ENCODE data around the gene RGS6. TPM values are rescaled to one million over a fixed set of nuclear protein-coding genes. Genes with fewer than 3 reads are reported as not detected.

The RGS6 gene
- total and polyA plus RNA-seq, 2 of the 4 experiments (the other 2 are of a cell fraction): not detected

- H2BK15ac ChIP-seq (ENCODE audit: low read depth, low read length): no peak overlapping the region
- H3K9me1 ChIP-seq (ENCODE audit: insufficient read depth, low read length): no peaks in the 10 kb centered on the region
- no peak overlapping the region for H3K4me2 ChIP-seq (ENCODE audit: low read depth, low read length)
- in situ Hi-C loops (cut with MboI; ENCODE audit: low sequenced_read_pairs): no loop called here
- no peak overlapping the region for H3K56ac ChIP-seq (ENCODE audit: extremely low read depth, insufficient read depth, low read length)
- no peak overlapping the region for H2BK120ac ChIP-seq (ENCODE audit: low read depth, low read length)
- H3K36me3 ChIP-seq (ENCODE audit: control insufficient read depth, insufficient read depth, low read length): no peaks in the 10 kb centered on the region
- ATAC-seq (ENCODE audit: low read depth): no peak
- no TSS peak for BruUV-seq (replicated peaks)
- H4K5ac ChIP-seq (ENCODE audit: low read depth, low read length): no peak overlapping the region
- no peak overlapping the region for H4K8ac ChIP-seq (ENCODE audit: low read depth in 2 of 2, low read length in 2 of 2)
- peak; percentile 4 for DNase-seq
- no peaks in the 10 kb centered on the region for H3K79me1 ChIP-seq (ENCODE audit: low read depth in 1 of 2, low read length in 2 of 2)
- H2BK5ac ChIP-seq (ENCODE audit: low read depth, low read length, poor library complexity, severe bottlenecking): no peak overlapping the region
- CTCF ChIA-PET: no interaction called here
- dilution Hi-C loops (cut with HindIII; ENCODE audit: low sequenced_read_pairs, unreplicated experiment): no loop called here
- H3K4ac ChIP-seq (ENCODE audit: low read depth, low read length): no peak overlapping the region
- WGBS, 2 experiments (ENCODE audit: extremely low coverage in 2 of 2, insufficient read length in 1 of 2): 40% methylated on average over 1 of the region's 3 CpGs; no CpG with 5 or more reads in 1 of the 2 experiments
- H3K14ac ChIP-seq (replicated peaks; ENCODE audit: low read depth, low read length): no peak overlapping the region
- H3K23ac ChIP-seq (ENCODE audit: low read depth, low read length): no peak overlapping the region
- H4K91ac ChIP-seq (ENCODE audit: insufficient read depth, low read depth, low read length): no peak overlapping the region
- H4K20me1 ChIP-seq (ENCODE audit: insufficient read depth, low read length): no peaks in the 10 kb centered on the region
- POLR2A ChIA-PET (ENCODE audit: unreplicated experiment): no interaction called here
- H3K4me1 ChIP-seq (ENCODE audit: control insufficient read depth, insufficient read depth, low read length): no peaks in the 10 kb centered on the region; the same call in 1 of the 2 replicates
- peaks cover 3% of the 10 kb centered on the region; the same call in 1 of the 2 replicates for H3K9me3 ChIP-seq (ENCODE audit: control insufficient read depth, insufficient read depth, low read length)
- no peak overlapping the region for H2AK5ac ChIP-seq (ENCODE audit: low read depth, low read length)
- H3K4me3 ChIP-seq (ENCODE audit: insufficient read depth, low read depth, low read length): no peak overlapping the region
- H3K27me3 ChIP-seq (ENCODE audit: control insufficient read depth, insufficient read depth, low read length): peaks cover 48% of the 10 kb centered on the region
- TF ChIP-seq ELK1 (IDR thresholded peaks at IDR 0.05; ENCODE audit: borderline replicate concordance, low read depth, low read length) (no peak), BHLHE40 (IDR thresholded peaks at IDR 0.05; ENCODE audit: low read depth, low read length) (no peak), RCOR1 (IDR thresholded peaks at IDR 0.05; ENCODE audit: insufficient replicate concordance, low read length) (no peak), USF2 (IDR thresholded peaks at IDR 0.05; ENCODE audit: low read depth, low read length) (no peak), RFX5 (IDR thresholded peaks at IDR 0.05; ENCODE audit: low read depth, low read length) (no peak), MAZ (IDR thresholded peaks at IDR 0.05; ENCODE audit: borderline replicate concordance, low read depth, low read length) (no peak), MAFK (IDR thresholded peaks at IDR 0.05; ENCODE audit: low read depth, low read length) (no peak), CHD1 (IDR thresholded peaks at IDR 0.05; ENCODE audit: low read depth, low read length) (no peak), RAD21 (IDR thresholded peaks at IDR 0.05; ENCODE audit: low read length) (no peak), MXI1 (IDR thresholded peaks at IDR 0.05; ENCODE audit: borderline replicate concordance, low read depth, low read length) (no peak), NFE2L2 (IDR thresholded peaks at IDR 0.05; ENCODE audit: low read depth, low read length) (no peak), CTCF (conservative IDR thresholded peaks at IDR 0.05; ENCODE audit: low read depth, low read length) (no peak), POLR2A (IDR thresholded peaks at IDR 0.05; ENCODE audit: low read depth, low read length) (no peak), SMC3 (IDR thresholded peaks at IDR 0.05; ENCODE audit: low read depth, low read length) (no peak), FOS (IDR thresholded peaks at IDR 0.05; ENCODE audit: low read depth, low read length) (no peak), CEBPB (IDR thresholded peaks at IDR 0.05; ENCODE audit: low read depth, low read length) (no peak)
- no peak overlapping the region for H2BK20ac ChIP-seq (ENCODE audit: low read depth, low read length)
- no peak overlapping the region for H3K27ac ChIP-seq (ENCODE audit: insufficient read depth, low read length)
- intact Hi-C loops (cut with micrococcal nuclease): no loop called here
- H3K9ac ChIP-seq (ENCODE audit: low read depth, low read length): no peak overlapping the region
- H2AK9ac ChIP-seq (replicated peaks; ENCODE audit: low read depth, low read length, poor library complexity): no peak overlapping the region
- no peak overlapping the region for H3K18ac ChIP-seq (ENCODE audit: low read depth, low read length)
- H2AFZ ChIP-seq (replicated peaks; ENCODE audit: low read length, poor library complexity): peak overlapping the region; percentile 28
Observed at GRCh38 chr14:72479461-72479931, 547.3 kb downstream of the RGS6 start.
